HepG2 (cell line): ENCODE data around the gene TRDMT1.

ENCODE experiments used
- ATF7 ChIP-seq, 2 experiments: fragments of 450-650 bp in 1 of 2; sonication (generic) in 1 of 2; formaldehyde crosslinking in 1 of 2; IDR thresholded peaks; 2 replicates each; pipeline versions ENCODE4 v1.4.0 to v1.6.1; 2016 to 2020; ENCODE audit warnings: antibody characterized with exemption in 1 of 2, mild to moderate bottlenecking in 1 of 2, missing genetic modification reagents in 1 of 2
- EZH2 ChIP-seq: conservative IDR thresholded peaks from 2 replicates; pipeline ENCODE4 v1.6.1; 2012; ENCODE audit warnings: mild to moderate bottlenecking, low read depth, low read length, moderate library complexity
- GATAD1 ChIP-seq: IDR thresholded peaks from 2 replicates; pipeline ENCODE4 v1.6.1; 2016; ENCODE audit warnings: missing genetic modification reagents, missing compliant biosample characterization
- POLR2A ChIP-seq, 2 experiments: IDR thresholded peaks; 2 replicates each; pipeline ENCODE4 v1.6.1; 2011; ENCODE audit warnings: low read depth in 2 of 2, low read length in 2 of 2, mild to moderate bottlenecking in 1 of 2, moderate library complexity in 1 of 2; ENCODE audit not compliant: insufficient read depth in 1 of 2
- SP4 ChIP-seq: sonication (generic); formaldehyde crosslinking; IDR thresholded peaks from 2 replicates; pipeline ENCODE4 v1.8.1; 2023; ENCODE audit warnings: mild to moderate bottlenecking, missing genetic modification reagents
- TF ChIP-seq, protein P1 (sequence below): sonication (generic); formaldehyde crosslinking; IDR thresholded peaks from one replicate; pipeline ENCODE4 v1.5.1; 2020; ENCODE audit warnings: mild to moderate bottlenecking, missing genetic modification reagents; ENCODE audit errors: not compliant biosample characterization
- TF ChIP-seq, protein P2 (sequence below): sonication (generic); formaldehyde crosslinking; IDR thresholded peaks from 2 replicates; pipeline ENCODE4 v1.5.0; 2020; ENCODE audit warnings: mild to moderate bottlenecking, missing genetic modification reagents, moderate library complexity
- TF ChIP-seq, protein P3 (sequence below), 2 experiments: sonication (generic) in 1 of 2; formaldehyde crosslinking in 1 of 2; IDR thresholded peaks; 2 replicates each; pipeline versions ENCODE4 v1.4.0 to v1.6.1; 2018 to 2020; ENCODE audit warnings: missing genetic modification reagents in 2 of 2, borderline replicate concordance in 1 of 2, low read depth in 1 of 2, mild to moderate bottlenecking in 1 of 2, missing biosample characterization in 1 of 2
- TF ChIP-seq, protein P4 (sequence below): IDR thresholded peaks from 2 replicates; pipeline ENCODE4 v1.6.1; 2018; ENCODE audit warnings: missing genetic modification reagents
- TF ChIP-seq, protein P5 (sequence below): sonication (generic); formaldehyde crosslinking; IDR thresholded peaks from 2 replicates; pipeline ENCODE4 v1.8.1; 2022; ENCODE audit warnings: low read depth, mild to moderate bottlenecking, missing genetic modification reagents

DNA sequence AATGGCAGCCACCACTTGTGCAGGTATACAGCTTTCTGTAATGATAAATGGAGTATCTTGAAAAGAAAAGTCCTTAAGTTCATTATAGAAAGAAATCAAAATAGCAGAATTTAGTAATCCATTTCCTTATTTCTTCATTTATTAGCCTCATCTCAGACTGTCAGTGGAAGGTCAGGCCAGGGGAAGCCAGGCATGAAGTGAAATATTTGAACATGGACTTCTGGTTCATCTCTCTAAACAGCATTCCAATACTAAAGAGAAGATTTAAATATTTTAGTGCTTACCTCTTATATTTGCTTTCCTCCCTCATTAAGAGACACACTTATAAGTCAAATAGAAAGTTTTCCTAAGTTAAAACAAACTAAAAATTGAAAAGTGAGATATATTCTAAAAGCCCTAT, 26.8 kb downstream of the TRDMT1 start:
- TF ChIP-seq, protein P1, sequence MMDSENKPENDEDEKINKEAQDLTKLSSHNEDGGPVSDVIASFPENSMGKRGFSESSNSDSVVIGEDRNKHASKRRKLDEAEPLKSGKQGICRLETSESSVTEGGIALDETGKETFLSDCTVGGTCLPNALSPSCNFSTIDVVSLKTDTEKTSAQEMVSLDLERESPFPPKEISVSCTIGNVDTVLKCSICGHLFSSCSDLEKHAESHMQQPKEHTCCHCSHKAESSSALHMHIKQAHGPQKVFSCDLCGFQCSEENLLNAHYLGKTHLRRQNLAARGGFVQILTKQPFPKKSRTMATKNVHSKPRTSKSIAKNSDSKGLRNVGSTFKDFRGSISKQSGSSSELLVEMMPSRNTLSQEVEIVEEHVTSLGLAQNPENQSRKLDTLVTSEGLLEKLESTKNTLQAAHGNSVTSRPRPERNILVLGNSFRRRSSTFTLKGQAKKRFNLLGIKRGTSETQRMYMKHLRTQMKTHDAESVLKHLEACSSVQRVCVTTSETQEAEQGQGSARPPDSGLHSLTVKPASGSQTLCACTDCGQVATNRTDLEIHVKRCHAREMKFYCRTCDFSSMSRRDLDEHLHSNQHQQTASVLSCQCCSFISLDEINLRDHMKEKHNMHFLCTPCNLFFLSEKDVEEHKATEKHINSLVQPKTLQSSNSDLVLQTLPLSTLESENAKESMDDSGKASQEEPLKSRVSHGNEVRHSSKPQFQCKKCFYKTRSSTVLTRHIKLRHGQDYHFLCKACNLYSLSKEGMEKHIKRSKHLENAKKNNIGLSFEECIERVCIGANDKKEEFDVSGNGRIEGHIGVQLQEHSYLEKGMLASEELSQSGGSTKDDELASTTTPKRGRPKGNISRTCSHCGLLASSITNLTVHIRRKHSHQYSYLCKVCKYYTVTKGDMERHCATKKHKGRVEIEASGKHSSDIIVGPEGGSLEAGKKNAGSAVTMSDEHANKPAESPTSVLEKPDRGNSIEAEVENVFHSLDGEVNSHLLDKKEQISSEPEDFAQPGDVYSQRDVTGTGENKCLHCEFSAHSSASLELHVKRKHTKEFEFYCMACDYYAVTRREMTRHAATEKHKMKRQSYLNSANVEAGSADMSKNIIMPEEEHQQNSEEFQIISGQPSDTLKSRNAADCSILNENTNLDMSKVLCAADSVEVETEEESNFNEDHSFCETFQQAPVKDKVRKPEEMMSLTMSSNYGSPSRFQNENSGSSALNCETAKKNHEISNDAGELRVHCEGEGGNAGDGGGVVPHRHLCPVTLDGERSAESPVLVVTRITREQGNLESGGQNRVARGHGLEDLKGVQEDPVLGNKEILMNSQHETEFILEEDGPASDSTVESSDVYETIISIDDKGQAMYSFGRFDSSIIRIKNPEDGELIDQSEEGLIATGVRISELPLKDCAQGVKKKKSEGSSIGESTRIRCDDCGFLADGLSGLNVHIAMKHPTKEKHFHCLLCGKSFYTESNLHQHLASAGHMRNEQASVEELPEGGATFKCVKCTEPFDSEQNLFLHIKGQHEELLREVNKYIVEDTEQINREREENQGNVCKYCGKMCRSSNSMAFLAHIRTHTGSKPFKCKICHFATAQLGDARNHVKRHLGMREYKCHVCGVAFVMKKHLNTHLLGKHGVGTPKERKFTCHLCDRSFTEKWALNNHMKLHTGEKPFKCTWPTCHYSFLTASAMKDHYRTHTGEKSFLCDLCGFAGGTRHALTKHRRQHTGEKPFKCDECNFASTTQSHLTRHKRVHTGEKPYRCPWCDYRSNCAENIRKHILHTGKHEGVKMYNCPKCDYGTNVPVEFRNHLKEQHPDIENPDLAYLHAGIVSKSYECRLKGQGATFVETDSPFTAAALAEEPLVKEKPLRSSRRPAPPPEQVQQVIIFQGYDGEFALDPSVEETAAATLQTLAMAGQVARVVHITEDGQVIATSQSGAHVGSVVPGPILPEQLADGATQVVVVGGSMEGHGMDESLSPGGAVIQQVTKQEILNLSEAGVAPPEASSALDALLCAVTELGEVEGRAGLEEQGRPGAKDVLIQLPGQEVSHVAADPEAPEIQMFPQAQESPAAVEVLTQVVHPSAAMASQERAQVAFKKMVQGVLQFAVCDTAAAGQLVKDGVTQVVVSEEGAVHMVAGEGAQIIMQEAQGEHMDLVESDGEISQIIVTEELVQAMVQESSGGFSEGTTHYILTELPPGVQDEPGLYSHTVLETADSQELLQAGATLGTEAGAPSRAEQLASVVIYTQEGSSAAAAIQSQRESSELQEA (CRISPR knock-in tag): no peak
- TF ChIP-seq SP4 (CRISPR knock-in tag): no peak
- TF ChIP-seq GATAD1: no peak
- TF ChIP-seq, protein P2, sequence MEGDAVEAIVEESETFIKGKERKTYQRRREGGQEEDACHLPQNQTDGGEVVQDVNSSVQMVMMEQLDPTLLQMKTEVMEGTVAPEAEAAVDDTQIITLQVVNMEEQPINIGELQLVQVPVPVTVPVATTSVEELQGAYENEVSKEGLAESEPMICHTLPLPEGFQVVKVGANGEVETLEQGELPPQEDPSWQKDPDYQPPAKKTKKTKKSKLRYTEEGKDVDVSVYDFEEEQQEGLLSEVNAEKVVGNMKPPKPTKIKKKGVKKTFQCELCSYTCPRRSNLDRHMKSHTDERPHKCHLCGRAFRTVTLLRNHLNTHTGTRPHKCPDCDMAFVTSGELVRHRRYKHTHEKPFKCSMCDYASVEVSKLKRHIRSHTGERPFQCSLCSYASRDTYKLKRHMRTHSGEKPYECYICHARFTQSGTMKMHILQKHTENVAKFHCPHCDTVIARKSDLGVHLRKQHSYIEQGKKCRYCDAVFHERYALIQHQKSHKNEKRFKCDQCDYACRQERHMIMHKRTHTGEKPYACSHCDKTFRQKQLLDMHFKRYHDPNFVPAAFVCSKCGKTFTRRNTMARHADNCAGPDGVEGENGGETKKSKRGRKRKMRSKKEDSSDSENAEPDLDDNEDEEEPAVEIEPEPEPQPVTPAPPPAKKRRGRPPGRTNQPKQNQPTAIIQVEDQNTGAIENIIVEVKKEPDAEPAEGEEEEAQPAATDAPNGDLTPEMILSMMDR (CRISPR knock-in tag): no peak
- no peak for TF ChIP-seq EZH2
- TF ChIP-seq, protein P3, sequence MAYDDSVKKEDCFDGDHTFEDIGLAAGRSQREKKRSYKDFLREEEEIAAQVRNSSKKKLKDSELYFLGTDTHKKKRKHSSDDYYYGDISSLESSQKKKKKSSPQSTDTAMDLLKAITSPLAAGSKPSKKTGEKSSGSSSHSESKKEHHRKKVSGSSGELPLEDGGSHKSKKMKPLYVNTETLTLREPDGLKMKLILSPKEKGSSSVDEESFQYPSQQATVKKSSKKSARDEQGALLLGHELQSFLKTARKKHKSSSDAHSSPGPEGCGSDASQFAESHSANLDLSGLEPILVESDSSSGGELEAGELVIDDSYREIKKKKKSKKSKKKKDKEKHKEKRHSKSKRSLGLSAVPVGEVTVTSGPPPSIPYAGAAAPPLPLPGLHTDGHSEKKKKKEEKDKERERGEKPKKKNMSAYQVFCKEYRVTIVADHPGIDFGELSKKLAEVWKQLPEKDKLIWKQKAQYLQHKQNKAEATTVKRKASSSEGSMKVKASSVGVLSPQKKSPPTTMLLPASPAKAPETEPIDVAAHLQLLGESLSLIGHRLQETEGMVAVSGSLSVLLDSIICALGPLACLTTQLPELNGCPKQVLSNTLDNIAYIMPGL (CRISPR knock-in tag; IDR thresholded peaks at IDR 0.05; ENCODE audit: borderline replicate concordance in 1 of 2, low read depth in 1 of 2): no peak
- TF ChIP-seq POLR2A (IDR thresholded peaks at IDR 0.05; ENCODE audit: insufficient read depth in 1 of 2, low read depth in 2 of 2, low read length in 2 of 2): no peak
- TF ChIP-seq ATF7 (IDR thresholded peaks at IDR 0.05): no peak
- TF ChIP-seq ATF7 (CRISPR knock-in tag; IDR thresholded peaks at IDR 0.05): no peak
- TF ChIP-seq, protein P4, sequence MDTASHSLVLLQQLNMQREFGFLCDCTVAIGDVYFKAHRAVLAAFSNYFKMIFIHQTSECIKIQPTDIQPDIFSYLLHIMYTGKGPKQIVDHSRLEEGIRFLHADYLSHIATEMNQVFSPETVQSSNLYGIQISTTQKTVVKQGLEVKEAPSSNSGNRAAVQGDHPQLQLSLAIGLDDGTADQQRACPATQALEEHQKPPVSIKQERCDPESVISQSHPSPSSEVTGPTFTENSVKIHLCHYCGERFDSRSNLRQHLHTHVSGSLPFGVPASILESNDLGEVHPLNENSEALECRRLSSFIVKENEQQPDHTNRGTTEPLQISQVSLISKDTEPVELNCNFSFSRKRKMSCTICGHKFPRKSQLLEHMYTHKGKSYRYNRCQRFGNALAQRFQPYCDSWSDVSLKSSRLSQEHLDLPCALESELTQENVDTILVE (CRISPR knock-in tag): no peak
- TF ChIP-seq, protein P5, sequence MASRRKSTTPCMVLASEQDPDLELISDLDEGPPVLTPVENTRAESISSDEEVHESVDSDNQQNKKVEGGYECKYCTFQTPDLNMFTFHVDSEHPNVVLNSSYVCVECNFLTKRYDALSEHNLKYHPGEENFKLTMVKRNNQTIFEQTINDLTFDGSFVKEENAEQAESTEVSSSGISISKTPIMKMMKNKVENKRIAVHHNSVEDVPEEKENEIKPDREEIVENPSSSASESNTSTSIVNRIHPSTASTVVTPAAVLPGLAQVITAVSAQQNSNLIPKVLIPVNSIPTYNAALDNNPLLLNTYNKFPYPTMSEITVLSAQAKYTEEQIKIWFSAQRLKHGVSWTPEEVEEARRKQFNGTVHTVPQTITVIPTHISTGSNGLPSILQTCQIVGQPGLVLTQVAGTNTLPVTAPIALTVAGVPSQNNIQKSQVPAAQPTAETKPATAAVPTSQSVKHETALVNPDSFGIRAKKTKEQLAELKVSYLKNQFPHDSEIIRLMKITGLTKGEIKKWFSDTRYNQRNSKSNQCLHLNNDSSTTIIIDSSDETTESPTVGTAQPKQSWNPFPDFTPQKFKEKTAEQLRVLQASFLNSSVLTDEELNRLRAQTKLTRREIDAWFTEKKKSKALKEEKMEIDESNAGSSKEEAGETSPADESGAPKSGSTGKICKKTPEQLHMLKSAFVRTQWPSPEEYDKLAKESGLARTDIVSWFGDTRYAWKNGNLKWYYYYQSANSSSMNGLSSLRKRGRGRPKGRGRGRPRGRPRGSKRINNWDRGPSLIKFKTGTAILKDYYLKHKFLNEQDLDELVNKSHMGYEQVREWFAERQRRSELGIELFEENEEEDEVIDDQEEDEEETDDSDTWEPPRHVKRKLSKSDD (CRISPR knock-in tag): no peak
